HUES64 (cell line): ENCODE results near the gene DEPDC1.

Source experiments
- H3K27ac ChIP-seq: 2 replicates; pipeline ENCODE4 v1.7.0; 2013; ENCODE audit warnings: low read depth, low read length, inconsistent platforms
- H3K27me3 ChIP-seq: 2 replicates; pipeline ENCODE4 v1.6.1; 2013; ENCODE audit warnings: mild to moderate bottlenecking, low read length; ENCODE audit not compliant: insufficient read depth
- H3K36me3 ChIP-seq: 2 replicates; pipeline ENCODE4 v1.6.1; 2013; ENCODE audit warnings: mild to moderate bottlenecking, low read length; ENCODE audit not compliant: insufficient read depth
- H3K4me1 ChIP-seq: 2 replicates; pipeline ENCODE4 v1.6.1; 2013; ENCODE audit warnings: mild to moderate bottlenecking, low read length, moderate library complexity; ENCODE audit not compliant: insufficient read depth
- H3K4me3 ChIP-seq: 2 replicates; pipeline ENCODE4 v1.5.1; 2013; ENCODE audit warnings: mild to moderate bottlenecking, low read length, moderate library complexity
- H3K9ac ChIP-seq: 2 replicates; pipeline ENCODE4 v1.6.1; 2013; ENCODE audit warnings: mild to moderate bottlenecking, low read depth, low read length
- H3K9me3 ChIP-seq: 2 replicates; pipeline ENCODE4 v1.6.1; 2013; ENCODE audit warnings: low read depth, low read length; ENCODE audit not compliant: insufficient read depth
- WGBS: fragments of 150-250, 120-280 bp; methylation state at CpG from one replicate; pipeline ENCODE4 v1.1.7; 2013; ENCODE audit warnings: missing lambda C conversion rate; 5-methylcytosine and 5-hydroxymethylcytosine counted together

DEPDC1 gene

GRCh38 chr1:68448365-68448764 is 48.5 kb downstream of the DEPDC1 start:
- no peak overlapping the region for H3K4me3 ChIP-seq
- H3K36me3 ChIP-seq: no peaks in the 10 kb centered on the region
- no peak overlapping the region for H3K9ac ChIP-seq
- H3K27ac ChIP-seq: no peak overlapping the region
- WGBS: 86% methylated on average over 7 of the region's 7 CpGs
- H3K27me3 ChIP-seq: no peaks in the 10 kb centered on the region
- H3K4me1 ChIP-seq: peaks cover 3% of the 10 kb centered on the region; the same call in 1 of the 2 replicates
- no peaks in the 10 kb centered on the region for H3K9me3 ChIP-seq

GRCh38 chr1:68445709-68446108 is 51.2 kb downstream of the DEPDC1 start:
- H3K36me3 ChIP-seq: no peaks in the 10 kb centered on the region
- H3K27ac ChIP-seq: no peak overlapping the region
- H3K9me3 ChIP-seq: no peaks in the 10 kb centered on the region
- no peak overlapping the region for H3K4me3 ChIP-seq
- H3K4me1 ChIP-seq: peaks cover 3% of the 10 kb centered on the region; the same call in 1 of the 2 replicates
- WGBS: 84% methylated on average over 6 of the region's 6 CpGs
- no peaks in the 10 kb centered on the region for H3K27me3 ChIP-seq
- H3K9ac ChIP-seq: no peak overlapping the region

- 43% methylated on average over 5 of the region's 5 CpGs for WGBS
Measured at GRCh38 chr1:68442822-68443556, 53.9 kb downstream of the DEPDC1 start.

GRCh38 chr1:68442006-68442405 is 54.9 kb downstream of the DEPDC1 start:
- Histone ChIP-seq H3K4me1 (peaks cover 9% of the 10 kb centered on the region), H3K36me3 (no peaks in the 10 kb centered on the region), H3K27ac (no peak overlapping the region), H3K4me3 (no peak overlapping the region), H3K27me3 (no peaks in the 10 kb centered on the region), H3K9ac (no peak overlapping the region), H3K9me3 (no peaks in the 10 kb centered on the region)
- 88% methylated on average over 4 of the region's 4 CpGs for WGBS

More at GRCh38 chr1:68442822-68443556, 53.9 kb downstream of the DEPDC1 start:
- H3K36me3 ChIP-seq: no peaks in the 10 kb centered on the region
- H3K27me3 ChIP-seq: no peaks in the 10 kb centered on the region
- no peak overlapping the region for H3K9ac ChIP-seq
- no peak overlapping the region for H3K4me3 ChIP-seq
- no peaks in the 10 kb centered on the region for H3K9me3 ChIP-seq
- H3K27ac ChIP-seq: no peak overlapping the region
- peaks cover 4% of the 10 kb centered on the region for H3K4me1 ChIP-seq

- Histone ChIP-seq H3K9ac (no peak overlapping the region), H3K9me3 (no peaks in the 10 kb centered on the region), H3K27me3 (no peaks in the 10 kb centered on the region), H3K36me3 (no peaks in the 10 kb centered on the region), H3K4me3 (no peak overlapping the region), H3K27ac (no peak overlapping the region), H3K4me1 (peaks cover 9% of the 10 kb centered on the region)
- 79% methylated on average over 3 of the region's 3 CpGs for WGBS
Measured at GRCh38 chr1:68438310-68438709, 58.6 kb downstream of the DEPDC1 start.

- Histone ChIP-seq H3K9ac (no peak overlapping the region), H3K9me3 (no peaks in the 10 kb centered on the region), H3K27me3 (no peaks in the 10 kb centered on the region), H3K4me3 (no peak overlapping the region), H3K36me3 (no peaks in the 10 kb centered on the region), H3K4me1 (peaks cover 8% of the 10 kb centered on the region), H3K27ac (no peak overlapping the region)
- 89% methylated on average over 2 of the region's 2 CpGs for WGBS
Measured at GRCh38 chr1:68433395-68433794, 63.5 kb downstream of the DEPDC1 start.

- H3K36me3 ChIP-seq: no peaks in the 10 kb centered on the region
- no peak overlapping the region for H3K9ac ChIP-seq
- no peaks in the 10 kb centered on the region for H3K4me1 ChIP-seq
- WGBS: 88% methylated on average over 3 of the region's 3 CpGs
- H3K4me3 ChIP-seq: no peak overlapping the region
- no peak overlapping the region for H3K27ac ChIP-seq
- H3K27me3 ChIP-seq: no peaks in the 10 kb centered on the region
- H3K9me3 ChIP-seq: no peaks in the 10 kb centered on the region
Measured at GRCh38 chr1:68431076-68431475, 65.8 kb downstream of the DEPDC1 start.

GRCh38 chr1:68429233-68429808 is 67.6 kb downstream of the DEPDC1 start:
- 95% methylated on average over 4 of the region's 4 CpGs for WGBS
- no peak overlapping the region for H3K27ac ChIP-seq
- H3K4me3 ChIP-seq: no peak overlapping the region
- H3K27me3 ChIP-seq: no peaks in the 10 kb centered on the region
- H3K4me1 ChIP-seq: no peaks in the 10 kb centered on the region
- H3K36me3 ChIP-seq: no peaks in the 10 kb centered on the region
- no peak overlapping the region for H3K9ac ChIP-seq
- no peaks in the 10 kb centered on the region for H3K9me3 ChIP-seq

- H3K9me3 ChIP-seq: no peaks in the 10 kb centered on the region
- H3K4me3 ChIP-seq: no peak overlapping the region
- H3K9ac ChIP-seq: no peak overlapping the region
- H3K27ac ChIP-seq: no peak overlapping the region
- H3K27me3 ChIP-seq: no peaks in the 10 kb centered on the region
- no peaks in the 10 kb centered on the region for H3K36me3 ChIP-seq
- 97% methylated on average over 2 of the region's 2 CpGs for WGBS
- no peaks in the 10 kb centered on the region for H3K4me1 ChIP-seq
Measured at GRCh38 chr1:68426594-68426993, 70.3 kb downstream of the DEPDC1 start.
